Stimulated activated naive CD8-positive, alpha-beta T cell treated with anti-CD3 and anti-CD28 coated beads, Interleukin-15, Interleukin-2, amounts not matched to agents 100 ng/mL and 50 ng/mL, for 24 hours (primary cell): Measurements from ENCODE around the gene AMIGO1.
"Not testable (repeated sequence)": the region's sequence is repeated elsewhere in the genome, so short reads cannot be mapped to it uniquely, and the experiment has no call there.

Experiments
- H3K27ac Mint-ChIP-seq: one replicate; pipeline ENCODE4 v1.8.0; 2021; ENCODE audit warnings: mild to moderate bottlenecking, mixed read lengths
- H3K27me3 Mint-ChIP-seq: one replicate; pipeline ENCODE4 v1.8.0; 2021; ENCODE audit warnings: mixed read lengths
- H3K36me3 Mint-ChIP-seq: one replicate; pipeline ENCODE4 v1.8.0; 2021; ENCODE audit warnings: low read depth, mixed read lengths
- H3K4me1 Mint-ChIP-seq: one replicate; pipeline ENCODE4 v1.8.0; 2021; ENCODE audit warnings: low read depth, mixed read lengths
- H3K4me3 Mint-ChIP-seq: one replicate; pipeline ENCODE4 v1.8.0; 2021; ENCODE audit warnings: mild to moderate bottlenecking, mixed read lengths
- H3K9me3 Mint-ChIP-seq: one replicate; pipeline ENCODE4 v1.8.0; 2021; ENCODE audit warnings: mixed read lengths

The AMIGO1 gene

GRCh38 chr1:109485001-109485400 lies 24.5 kb downstream of the AMIGO1 start:
- H3K4me3 Mint-ChIP-seq, result peak overlapping the region; percentile 96
- H3K36me3 Mint-ChIP-seq, result peaks cover 11% of the 10 kb centered on the region
- peaks cover 4% of the 10 kb centered on the region for H3K27me3 Mint-ChIP-seq
- H3K27ac Mint-ChIP-seq, result peak overlapping the region; percentile 97
- H3K4me1 Mint-ChIP-seq, result peaks cover 30% of the 10 kb centered on the region
- H3K9me3 Mint-ChIP-seq, result no peaks in the 10 kb centered on the region

GRCh38 chr1:109484519-109484975 lies 25.0 kb downstream of the AMIGO1 start:
- H3K27me3 Mint-ChIP-seq, result peaks cover 6% of the 10 kb centered on the region
- H3K9me3 Mint-ChIP-seq, result no peaks in the 10 kb centered on the region
- peaks cover 11% of the 10 kb centered on the region for H3K36me3 Mint-ChIP-seq
- peaks cover 30% of the 10 kb centered on the region for H3K4me1 Mint-ChIP-seq
- peak overlapping the region; percentile 96 for H3K4me3 Mint-ChIP-seq
- peak overlapping the region; percentile 97 for H3K27ac Mint-ChIP-seq

- Mint-ChIP-seq H3K36me3 (peaks cover 11% of the 10 kb centered on the region), H3K9me3 (no peaks in the 10 kb centered on the region), H3K4me1 (peaks cover 30% of the 10 kb centered on the region), H3K4me3 (peak within 1 kb of the TSS; percentile 96), H3K27ac (peak within 1 kb of the TSS; percentile 97), H3K27me3 (peaks cover 9% of the 10 kb centered on the region)
Observed at GRCh38 chr1:109483672-109484518, 25.6 kb downstream of the AMIGO1 start, which contains the start of gene ATXN7L2. Gene ATXN7L2 (plus strand): TSS chr1:109483905. CDS start chr1:109483954, 49 bp downstream.

GRCh38 chr1:109482791-109483671 lies 26.5 kb downstream of the AMIGO1 start:
- Mint-ChIP-seq H3K27ac (peak overlapping the region; percentile 77), H3K36me3 (peaks cover 3% of the 10 kb centered on the region), H3K4me1 (peaks cover 30% of the 10 kb centered on the region), H3K4me3 (peak overlapping the region; percentile 92), H3K9me3 (no peaks in the 10 kb centered on the region), H3K27me3 (peaks cover 16% of the 10 kb centered on the region)

GRCh38 chr1:109482242-109482641 lies 27.3 kb downstream of the AMIGO1 start:
- peaks cover 30% of the 10 kb centered on the region for H3K4me1 Mint-ChIP-seq
- no peaks in the 10 kb centered on the region for H3K9me3 Mint-ChIP-seq
- H3K27ac Mint-ChIP-seq, result no peak overlapping the region
- H3K4me3 Mint-ChIP-seq, result peak overlapping the region; percentile 92
- peaks cover 16% of the 10 kb centered on the region for H3K27me3 Mint-ChIP-seq
- no peaks in the 10 kb centered on the region for H3K36me3 Mint-ChIP-seq

- Mint-ChIP-seq H3K9me3 (no peaks in the 10 kb centered on the region), H3K4me1 (peaks cover 29% of the 10 kb centered on the region), H3K4me3 (no peak overlapping the region), H3K27me3 (peaks cover 16% of the 10 kb centered on the region), H3K27ac (no peak overlapping the region), H3K36me3 (no peaks in the 10 kb centered on the region)
Observed at GRCh38 chr1:109481646-109482045, 27.9 kb downstream of the AMIGO1 start.

GRCh38 chr1:109479901-109480300 lies 29.6 kb downstream of the AMIGO1 start:
- no peaks in the 10 kb centered on the region for H3K36me3 Mint-ChIP-seq
- no peak overlapping the region for H3K27ac Mint-ChIP-seq
- no peak overlapping the region for H3K4me3 Mint-ChIP-seq
- no peaks in the 10 kb centered on the region for H3K9me3 Mint-ChIP-seq
- peaks cover 26% of the 10 kb centered on the region for H3K27me3 Mint-ChIP-seq
- H3K4me1 Mint-ChIP-seq, result peaks cover 18% of the 10 kb centered on the region

- H3K4me1 Mint-ChIP-seq, result peaks cover 15% of the 10 kb centered on the region
- peaks cover 26% of the 10 kb centered on the region for H3K27me3 Mint-ChIP-seq
- H3K36me3 Mint-ChIP-seq, result no peaks in the 10 kb centered on the region
- no peaks in the 10 kb centered on the region for H3K9me3 Mint-ChIP-seq
- no peak overlapping the region for H3K4me3 Mint-ChIP-seq
- no peak overlapping the region for H3K27ac Mint-ChIP-seq
Observed at GRCh38 chr1:109479311-109479710, 30.2 kb downstream of the AMIGO1 start.

GRCh38 chr1:109478806-109479205 lies 30.7 kb downstream of the AMIGO1 start:
- Mint-ChIP-seq H3K4me3 (no peak overlapping the region), H3K4me1 (peaks cover 15% of the 10 kb centered on the region), H3K36me3 (no peaks in the 10 kb centered on the region), H3K27me3 (peaks cover 30% of the 10 kb centered on the region), H3K9me3 (no peaks in the 10 kb centered on the region), H3K27ac (no peak overlapping the region)

- Mint-ChIP-seq H3K27me3 (peaks cover 35% of the 10 kb centered on the region), H3K4me1 (peaks cover 7% of the 10 kb centered on the region)
Observed at GRCh38 chr1:109477821-109478220, 31.7 kb downstream of the AMIGO1 start.

GRCh38 chr1:109476825-109477224 lies 32.7 kb downstream of the AMIGO1 start:
- Mint-ChIP-seq H3K27ac (no peak overlapping the region), H3K4me3 (no peak overlapping the region), H3K36me3 (no peaks in the 10 kb centered on the region), H3K9me3 (no peaks in the 10 kb centered on the region), H3K27me3 (peaks cover 40% of the 10 kb centered on the region), H3K4me1 (no peaks in the 10 kb centered on the region)

More at GRCh38 chr1:109477821-109478220, 31.7 kb downstream of the AMIGO1 start:
- no peaks in the 10 kb centered on the region for H3K36me3 Mint-ChIP-seq
- no peak overlapping the region for H3K27ac Mint-ChIP-seq
- no peak overlapping the region for H3K4me3 Mint-ChIP-seq
- no peaks in the 10 kb centered on the region for H3K9me3 Mint-ChIP-seq

- no peak overlapping the region for H3K4me3 Mint-ChIP-seq
- no peak overlapping the region for H3K27ac Mint-ChIP-seq
- H3K36me3 Mint-ChIP-seq, result no peaks in the 10 kb centered on the region
- peaks cover 47% of the 10 kb centered on the region for H3K27me3 Mint-ChIP-seq
- no peaks in the 10 kb centered on the region for H3K9me3 Mint-ChIP-seq
- no peaks in the 10 kb centered on the region for H3K4me1 Mint-ChIP-seq
Observed at GRCh38 chr1:109475261-109475660, 34.3 kb downstream of the AMIGO1 start.

GRCh38 chr1:109474697-109475096 lies 34.8 kb downstream of the AMIGO1 start:
- H3K27ac Mint-ChIP-seq, result no peak overlapping the region
- H3K36me3 Mint-ChIP-seq, result no peaks in the 10 kb centered on the region
- H3K4me1 Mint-ChIP-seq, result no peaks in the 10 kb centered on the region
- H3K27me3 Mint-ChIP-seq, result peaks cover 51% of the 10 kb centered on the region
- no peaks in the 10 kb centered on the region for H3K9me3 Mint-ChIP-seq
- H3K4me3 Mint-ChIP-seq, result no peak overlapping the region

- H3K9me3 Mint-ChIP-seq, H3K36me3 Mint-ChIP-seq, H3K27ac Mint-ChIP-seq, H3K4me3 Mint-ChIP-seq, H3K4me1 Mint-ChIP-seq: not testable (repeated sequence)
- H3K27me3 Mint-ChIP-seq, result peaks cover 50% of the 10 kb centered on the region
Observed at GRCh38 chr1:109473284-109474057, 36.1 kb downstream of the AMIGO1 start.
